Large intestine (tissue), 3 donors: Measurements from ENCODE around the gene HP. TPM values are rescaled to one million over a fixed set of nuclear protein-coding genes. Genes with fewer than 3 reads are reported as not detected.

Experiments used
- DNase-seq, 2 donors: peaks; one replicate each; pipeline versions ENCODE4 v3.0.0 to v3.0.0-alpha.2; 2013
- H3K27ac ChIP-seq: one replicate; pipeline ENCODE4 v1.5.1; 2013; ENCODE audit warnings: low read length
- H3K27me3 ChIP-seq: 2 replicates; pipeline ENCODE4 v1.6.1; 2013; ENCODE audit warnings: low read length; ENCODE audit not compliant: control insufficient read depth, insufficient read depth
- H3K36me3 ChIP-seq: 2 replicates; pipeline ENCODE4 v1.6.1; 2013; ENCODE audit warnings: low read length; ENCODE audit not compliant: control insufficient read depth, insufficient read depth
- H3K4me1 ChIP-seq: one replicate; pipeline ENCODE4 v1.6.1; 2013; ENCODE audit warnings: low read length; ENCODE audit not compliant: control insufficient read depth, insufficient read depth
- H3K4me3 ChIP-seq: one replicate; pipeline ENCODE4 v1.5.1; 2013; ENCODE audit warnings: low read length
- H3K9me3 ChIP-seq: one replicate; pipeline ENCODE4 v1.6.1; 2013; ENCODE audit warnings: mild to moderate bottlenecking, low read depth, low read length, moderate library complexity; ENCODE audit not compliant: control insufficient read depth
- WGBS: methylation state at CpG from one replicate; pipeline ENCODE4 v1.1.5; 2013; ENCODE audit warnings: low lambda C conversion rate; ENCODE audit not compliant: insufficient coverage; 5-methylcytosine and 5-hydroxymethylcytosine counted together
- polyA plus RNA-seq: library from polyadenylated mRNA; unstranded; fragments of 120-200 nt; gene quantifications from one replicate; pipeline ENCODE4 v1.2.1, GENCODE V29; 2013

The HP gene
- polyA plus RNA-seq, 1 donor = 0.73 TPM

DNA sequence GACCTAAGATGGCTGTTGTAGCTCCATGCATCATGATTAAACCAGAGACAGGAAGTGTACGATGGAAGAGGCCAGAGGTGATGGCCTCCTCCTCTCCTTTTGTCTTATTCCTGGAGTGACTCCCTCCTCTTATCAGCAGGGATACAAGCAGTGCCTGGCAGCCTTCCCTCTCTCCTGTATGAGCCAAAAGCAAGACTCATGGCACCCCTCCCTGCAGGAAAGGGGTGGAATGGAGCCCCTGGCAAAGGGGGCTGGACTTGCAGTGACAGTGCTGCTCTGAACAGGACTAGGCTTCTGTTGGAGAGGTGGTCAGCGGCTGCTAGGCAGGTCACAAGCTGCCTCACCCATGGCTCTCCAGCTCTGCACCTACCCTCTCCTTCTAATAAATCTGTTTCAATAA, 30.7 kb downstream of the HP start:
- Histone ChIP-seq H3K36me3 (peaks cover 48% of the 10 kb centered on the region), H3K9me3 (peaks cover 9% of the 10 kb centered on the region), H3K27ac (no peak overlapping the region), H3K27me3 (no peaks in the 10 kb centered on the region), H3K4me1 (no peaks in the 10 kb centered on the region), H3K4me3 (no peak overlapping the region)
- WGBS = no CpG with 5 or more reads among the region's 2 CpGs
- no peak for DNase-seq

DNA sequence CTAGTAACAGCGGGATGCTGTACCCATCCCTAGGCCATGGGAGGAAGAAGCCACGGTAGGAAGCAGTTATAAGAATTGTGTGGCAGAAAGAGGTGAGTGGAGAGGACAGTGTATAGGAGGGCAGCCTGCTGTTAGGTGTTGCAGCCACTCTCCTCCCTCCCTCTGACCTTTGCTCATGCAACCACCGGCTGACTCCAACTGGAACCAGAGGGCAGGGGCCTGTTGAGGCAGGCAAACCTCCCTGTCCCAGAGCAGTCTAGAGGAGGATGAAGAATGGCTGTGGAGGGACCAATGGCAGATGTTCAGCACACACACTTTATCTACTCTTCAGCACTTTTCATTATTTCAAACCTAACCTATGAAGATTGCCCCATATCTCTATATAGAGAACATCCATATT, 36.9 kb downstream of the HP start:
- Histone ChIP-seq H3K27ac (peak overlapping the region; percentile 15), H3K9me3 (no peaks in the 10 kb centered on the region), H3K4me1 (peaks cover 8% of the 10 kb centered on the region), H3K36me3 (peaks cover 38% of the 10 kb centered on the region), H3K4me3 (no peak overlapping the region), H3K27me3 (no peaks in the 10 kb centered on the region)
- no CpG with 5 or more reads among the region's 3 CpGs for WGBS
- peak; percentile 20 to 63 for DNase-seq

DNA sequence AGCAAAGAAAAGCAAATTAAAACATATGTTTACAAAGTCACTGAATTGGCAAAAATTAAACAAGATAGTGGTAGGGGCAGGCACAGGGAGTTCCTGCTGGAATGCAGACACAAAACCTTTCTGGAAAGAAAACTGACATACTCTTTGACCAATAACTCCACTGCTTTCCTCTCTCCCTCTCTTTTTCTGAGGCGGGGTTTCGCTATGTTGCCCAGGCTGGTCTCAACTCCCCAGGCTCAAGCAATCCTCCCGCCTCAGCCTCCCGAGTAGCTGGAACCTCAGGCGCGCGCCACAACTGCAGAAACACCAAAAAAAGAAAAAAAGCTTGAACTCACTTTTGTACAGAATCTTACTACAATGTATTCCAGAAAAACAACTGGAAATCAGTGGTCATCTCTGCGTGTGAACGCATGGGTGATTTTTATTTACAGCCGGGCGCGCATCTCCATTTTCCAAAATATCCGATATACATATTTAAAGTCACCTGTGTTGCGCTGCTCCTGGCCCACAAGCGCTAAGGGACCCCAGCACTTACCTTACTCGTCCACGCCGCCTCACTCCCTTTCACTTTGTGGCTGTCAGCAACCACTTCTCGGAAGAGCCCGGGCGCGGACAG, 38.6 kb downstream of the HP start:
- H3K36me3 ChIP-seq = peaks cover 42% of the 10 kb centered on the region
- peak overlapping the region; percentile 86 for H3K27ac ChIP-seq
- WGBS = no CpG with 5 or more reads among the region's 22 CpGs
- DNase-seq = peak in 1 of 2 donors; percentile 44
- H3K27me3 ChIP-seq = no peaks in the 10 kb centered on the region
- H3K4me3 ChIP-seq = peak overlapping the region; percentile 97
- no peaks in the 10 kb centered on the region for H3K9me3 ChIP-seq
- H3K4me1 ChIP-seq = peaks cover 8% of the 10 kb centered on the region

DNA sequence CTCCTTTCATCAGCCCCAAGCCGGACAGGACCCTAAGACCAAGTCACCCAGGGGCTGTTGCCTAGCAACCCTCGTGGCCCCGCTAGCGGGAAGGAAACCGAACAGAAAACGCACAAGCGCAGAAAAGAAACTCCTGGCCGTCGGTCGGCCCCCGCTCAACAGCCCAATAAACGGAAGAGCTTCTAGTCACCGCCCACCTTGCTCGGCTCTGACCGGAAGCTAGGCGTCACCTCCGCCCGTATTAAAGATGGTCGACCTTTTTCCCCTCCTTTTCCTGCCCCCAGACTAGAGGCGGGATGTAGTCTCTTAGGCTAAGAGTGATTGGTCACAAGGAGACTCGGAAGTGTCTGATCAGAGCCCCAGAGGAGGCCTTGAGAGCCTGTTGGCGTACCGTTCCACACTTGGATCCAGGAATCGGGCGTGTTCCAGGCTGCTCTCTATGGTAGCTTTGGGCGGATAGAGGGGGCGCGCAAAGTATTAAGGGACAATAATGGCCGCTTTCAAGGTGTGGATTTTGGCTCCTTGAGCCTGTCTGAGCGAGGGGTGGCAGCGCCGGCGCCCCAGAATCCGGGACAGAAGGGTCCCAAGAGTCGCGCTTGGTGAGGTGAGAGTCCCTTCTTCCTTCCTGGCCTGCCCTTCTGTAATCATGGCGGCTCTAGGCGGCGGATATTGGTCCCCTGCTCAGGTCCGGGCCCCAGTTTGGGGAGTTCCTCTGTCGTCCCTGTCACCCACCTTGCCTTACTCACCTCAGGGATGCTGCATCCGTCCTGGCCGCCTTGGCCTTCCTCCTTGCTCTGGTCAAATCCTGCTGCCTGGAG, 39.4 kb downstream of the HP start, which contains the start of the genes DHX38 and TXNL4B:
Gene DHX38, plus strand, starts transcription at position 400 of the 818 bp plus-strand sequence. CDS start 2,311 bp downstream, outside the sequence.
Gene TXNL4B, minus strand, starts transcription at position 173 of the 818 bp plus-strand sequence. CDS start 2,871 bp downstream, outside the sequence.
- peaks cover 8% of the 10 kb centered on the region for H3K4me1 ChIP-seq
- peaks cover 43% of the 10 kb centered on the region for H3K36me3 ChIP-seq
- no peaks in the 10 kb centered on the region for H3K27me3 ChIP-seq
- H3K9me3 ChIP-seq = no peaks in the 10 kb centered on the region
- peak within 1 kb of the TSS; percentile 86 for H3K27ac ChIP-seq
- peak within 1 kb of the TSS; percentile 97 for H3K4me3 ChIP-seq
- DNase-seq = peak; percentile 99 to 100
- no CpG with 5 or more reads among the region's 43 CpGs for WGBS

DNA sequence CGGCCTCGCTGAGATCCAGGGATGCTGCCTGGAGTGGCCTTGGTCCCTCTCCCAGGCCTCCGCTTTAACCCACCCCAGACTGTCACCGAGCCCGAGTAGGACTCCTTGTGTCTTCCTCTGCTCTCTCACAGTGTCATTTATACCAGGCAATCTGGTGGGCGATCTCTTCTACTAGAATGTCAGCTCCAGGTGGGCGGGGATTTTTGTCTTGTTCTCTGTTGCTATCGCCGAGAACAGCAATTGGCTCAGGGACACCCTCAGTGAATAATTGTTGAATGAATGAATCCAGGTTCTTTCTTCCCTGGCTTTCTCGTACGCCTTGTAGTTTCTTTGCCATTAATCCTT, 39.9 kb downstream of the HP start:
- no peaks in the 10 kb centered on the region for H3K9me3 ChIP-seq
- no peaks in the 10 kb centered on the region for H3K27me3 ChIP-seq
- peaks cover 43% of the 10 kb centered on the region for H3K36me3 ChIP-seq
- peak in 1 of 2 donors; percentile 6 for DNase-seq
- H3K4me1 ChIP-seq = peaks cover 8% of the 10 kb centered on the region
- H3K27ac ChIP-seq = peak overlapping the region; percentile 85
- peak overlapping the region; percentile 97 for H3K4me3 ChIP-seq
- no CpG with 5 or more reads among the region's 11 CpGs for WGBS

DNA sequence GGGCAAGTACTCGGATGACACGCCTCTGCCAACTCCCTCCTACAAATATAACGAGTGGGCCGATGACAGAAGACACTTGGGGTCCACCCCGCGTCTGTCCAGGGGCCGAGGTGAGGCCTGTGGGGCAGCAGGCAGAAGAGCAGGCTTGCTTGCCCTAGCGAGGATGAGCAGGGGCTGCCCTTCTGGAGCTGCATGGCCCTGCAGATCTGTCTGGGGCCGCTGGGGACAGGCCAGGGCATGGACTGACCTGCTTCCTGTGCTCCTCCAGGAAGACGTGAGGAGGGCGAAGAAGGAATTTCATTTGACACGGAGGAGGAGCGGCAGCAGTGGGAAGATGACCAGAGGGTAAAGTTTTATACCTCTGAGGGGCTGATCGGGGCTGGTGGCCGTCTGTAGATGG, 44.6 kb downstream of the HP start:
- Histone ChIP-seq H3K4me3 (no peak overlapping the region), H3K36me3 (peaks cover 76% of the 10 kb centered on the region), H3K9me3 (no peaks in the 10 kb centered on the region)

DNA sequence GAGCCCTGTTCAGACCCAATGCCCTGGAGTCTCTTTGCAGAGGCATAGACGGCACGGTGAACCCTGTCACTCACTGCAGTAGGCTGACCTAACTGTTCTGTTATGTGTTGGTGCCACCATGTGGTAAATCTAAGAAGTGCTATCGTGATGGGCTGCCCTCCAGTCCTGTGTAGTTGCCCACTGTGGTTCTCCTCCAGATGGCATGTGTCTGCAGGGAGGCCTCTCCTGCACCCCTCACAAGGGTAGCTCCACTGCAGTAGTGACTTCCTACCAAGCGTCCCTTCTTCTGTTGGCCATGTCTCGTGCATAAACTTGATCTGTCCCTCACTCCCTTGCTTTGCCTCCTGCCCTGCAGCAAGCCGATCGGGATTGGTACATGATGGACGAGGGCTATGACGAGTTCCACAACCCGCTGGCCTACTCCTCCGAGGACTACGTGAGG, 45.1 kb downstream of the HP start:
- WGBS = no CpG with 5 or more reads among the region's 12 CpGs
- Histone ChIP-seq H3K27ac (no peak overlapping the region), H3K4me3 (no peak overlapping the region), H3K9me3 (no peaks in the 10 kb centered on the region), H3K36me3 (peaks cover 80% of the 10 kb centered on the region), H3K27me3 (no peaks in the 10 kb centered on the region), H3K4me1 (peaks cover 6% of the 10 kb centered on the region)
- DNase-seq = peak; percentile 33 to 41

More for the DNA sequence above, 44.6 kb downstream of the HP start:
- Histone ChIP-seq H3K4me1 (peaks cover 6% of the 10 kb centered on the region), H3K27me3 (no peaks in the 10 kb centered on the region), H3K27ac (no peak overlapping the region)
- no CpG with 5 or more reads among the region's 15 CpGs for WGBS
- DNase-seq = no peak

DNA sequence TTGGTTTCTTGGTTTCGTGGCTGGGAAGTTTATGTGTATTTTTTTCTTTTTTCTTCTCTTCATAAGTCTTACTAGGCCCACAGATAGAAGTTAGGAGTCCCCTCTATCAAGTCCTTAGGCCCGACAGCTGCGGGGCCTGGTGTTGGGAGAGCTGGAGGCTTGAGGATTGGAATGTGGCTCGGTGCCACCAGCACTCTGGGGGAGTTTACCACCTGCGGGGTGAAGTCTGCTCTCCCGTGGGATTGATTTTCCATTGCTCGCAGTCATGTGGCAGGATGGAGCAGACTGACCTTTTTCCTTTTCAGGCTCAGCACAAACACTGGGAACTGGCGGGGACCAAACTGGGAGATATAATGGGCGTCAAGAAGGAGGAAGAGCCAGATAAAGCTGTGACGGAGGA, 46.9 kb downstream of the HP start:
- DNase-seq = no peak
- 100% methylated on average over 1 of the region's 10 CpGs for WGBS
- no peak overlapping the region for H3K4me3 ChIP-seq
- H3K9me3 ChIP-seq = no peaks in the 10 kb centered on the region
- no peaks in the 10 kb centered on the region for H3K27me3 ChIP-seq
- H3K36me3 ChIP-seq = peaks cover 96% of the 10 kb centered on the region
- H3K4me1 ChIP-seq = no peaks in the 10 kb centered on the region
- H3K27ac ChIP-seq = no peak overlapping the region

DNA sequence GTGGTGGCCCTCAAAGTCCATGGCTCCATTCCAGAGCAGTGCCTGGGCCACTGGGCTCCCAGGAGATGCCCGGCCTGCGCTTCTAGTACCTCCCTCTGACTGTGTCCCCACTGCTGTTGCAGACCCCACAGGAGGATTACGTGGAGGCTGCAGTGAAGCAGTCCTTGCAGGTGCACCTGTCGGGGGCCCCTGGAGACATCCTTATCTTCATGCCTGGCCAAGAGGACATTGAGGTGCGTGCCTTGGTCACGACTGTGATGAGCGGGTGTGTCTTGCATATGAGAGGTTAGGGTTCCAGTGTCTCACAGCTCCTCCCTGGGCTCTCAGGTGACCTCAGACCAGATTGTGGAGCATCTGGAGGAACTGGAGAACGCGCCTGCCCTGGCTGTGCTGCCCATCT, 50.6 kb downstream of the HP start:
- Histone ChIP-seq H3K4me1 (no peaks in the 10 kb centered on the region), H3K27ac (no peak overlapping the region), H3K9me3 (no peaks in the 10 kb centered on the region), H3K4me3 (no peak overlapping the region), H3K27me3 (no peaks in the 10 kb centered on the region), H3K36me3 (peaks cover 97% of the 10 kb centered on the region)
- DNase-seq = no peak
- WGBS = no CpG with 5 or more reads among the region's 9 CpGs

DNA sequence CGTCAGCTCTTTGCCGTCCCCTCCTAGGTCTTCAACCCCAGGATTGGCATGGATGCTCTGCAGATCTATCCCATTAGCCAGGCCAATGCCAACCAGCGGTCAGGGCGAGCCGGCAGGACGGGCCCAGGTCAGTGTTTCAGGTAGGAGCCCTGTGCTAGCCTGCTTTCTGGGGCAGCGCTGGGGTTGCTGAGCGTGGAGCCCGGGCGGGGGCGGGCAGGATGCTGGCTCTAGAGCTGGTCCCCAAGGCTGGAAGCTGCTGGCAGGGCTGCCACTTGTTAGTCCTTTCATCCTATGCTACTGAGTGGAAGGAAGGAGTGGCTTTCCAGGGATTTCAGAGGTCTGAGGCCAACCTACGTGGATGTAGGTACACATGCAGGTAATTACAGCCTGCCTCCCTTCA, 51.7 kb downstream of the HP start:
- H3K9me3 ChIP-seq = peaks cover 3% of the 10 kb centered on the region
- no peaks in the 10 kb centered on the region for H3K27me3 ChIP-seq
- no peak overlapping the region for H3K27ac ChIP-seq
- DNase-seq = no peak
- no peak overlapping the region for H3K4me3 ChIP-seq
- H3K4me1 ChIP-seq = no peaks in the 10 kb centered on the region
- WGBS = no CpG with 5 or more reads among the region's 12 CpGs
- peaks cover 97% of the 10 kb centered on the region for H3K36me3 ChIP-seq
